ENCODE data around the gene ADM2. TPM values are rescaled to one million over a fixed set of nuclear protein-coding genes. Genes with fewer than 3 reads are reported as not detected.

ADM2 gene
- total and polyA plus RNA-seq, 2 of the 13 experiments (the other 11 are each of a cell fraction or from before 2014, with no cell fraction given), result 1.2 to 3.0 TPM

GRCh38 chr22:50482107-50483074 is 1.0 kb downstream of the ADM2 start:
- H3K27me3 ChIP-seq (ENCODE audit: control insufficient read depth in 1 of 2, insufficient read depth in 2 of 2, low read length in 2 of 2), result peaks cover 0 to 4% of the 10 kb centered on the region in 2 experiments; a peak in 1 of 5 replicates
- CTCF ChIA-PET (ENCODE audit: low intra/inter-chr PET ratio, low total read pairs), result no interaction called here
- peak; percentile 9 for ATAC-seq
- H3K79me2 ChIP-seq (ENCODE audit: insufficient read depth, low read length), result no peaks in the 10 kb centered on the region
- H3K9ac ChIP-seq (ENCODE audit: insufficient read depth, low read depth, low read length), result peak overlapping the region; percentile 76
- POLR2A ChIA-PET, result interaction anchor here (0.7 to 2.1 kb wide), 5 partner anchors 12 to 43 kb away, joined by 3 to 5 read pairs (median 4); partner anchors contain the start of genes LMF2, NCAPH2 and SCO2
- H3K4me2 ChIP-seq (ENCODE audit: low read depth, low read length), result peak overlapping the region; percentile 77
- 90% methylated on average over 9 of the region's 35 CpGs for WGBS (ENCODE audit: low lambda C conversion rate)
- DNase-seq (ENCODE audit: low spot score), result no peak
- intact Hi-C loops (cut with micrococcal nuclease; ENCODE audit: unreplicated experiment), result no loop called here
- peak overlapping the region; percentile 75 to 76 (median 75) for H3K4me3 ChIP-seq (replicated peaks in 1 of 3; ENCODE audit: insufficient read depth in 1 of 3, low read depth in 2 of 3, low read length in 3 of 3)
- in situ Hi-C loops (cut with HindIII; ENCODE audit: extremely low pct_ligation_motif_present, low pct_unique_long_range_greater_than_20kb), result no loop called here
- H4K20me1 ChIP-seq (ENCODE audit: insufficient read depth, low read length), result no peaks in the 10 kb centered on the region; the same call in 1 of the 2 replicates
- FAIRE-seq, result no peak
- no peaks in the 10 kb centered on the region for H3K36me3 ChIP-seq (replicated peaks in 1 of 2; ENCODE audit: control insufficient read depth in 1 of 2, insufficient read depth in 2 of 2, low read length in 2 of 2)
- no peaks in the 10 kb centered on the region for H3K9me3 ChIP-seq (ENCODE audit: low read length)
- H3K4me1 ChIP-seq (ENCODE audit: insufficient read depth, low read length), result peaks cover 59% of the 10 kb centered on the region
- H2AFZ ChIP-seq (ENCODE audit: low read length), result no peak overlapping the region
- BruUV-seq (replicated peaks), result no TSS peak
- H3K27ac ChIP-seq (ENCODE audit: extremely low read length, insufficient read depth, low read length), result peak overlapping the region; percentile 31
- peak; percentile 51 for TF ChIP-seq ZNF687 (CRISPR knock-in tag; IDR thresholded peaks at IDR 0.05)
- peak; percentile 29; the same call in 1 of the 2 replicates for TF ChIP-seq NFKB2 (CRISPR knock-in tag; IDR thresholded peaks at IDR 0.05; ENCODE audit: borderline replicate concordance)
- peak; percentile 47; the same call in 1 of the 2 replicates for TF ChIP-seq RAD51 (IDR thresholded peaks at IDR 0.05; ENCODE audit: borderline replicate concordance)
- TF ChIP-seq SUZ12 (IDR thresholded peaks at IDR 0.05; ENCODE audit: low read depth, low read length), result no peak
- no peak for TF ChIP-seq HES4 (CRISPR knock-in tag; IDR thresholded peaks at IDR 0.05; ENCODE audit: borderline replicate concordance)
- 0 out of 2 replicates have a peak, but pooled peaks have one; percentile 12 for TF ChIP-seq ZNF263 (CRISPR knock-in tag; IDR thresholded peaks at IDR 0.05)
- TF ChIP-seq ADNP (CRISPR knock-in tag; IDR thresholded peaks at IDR 0.05), result 0 out of 2 replicates have a peak, but pooled peaks have one; percentile 50
- TF ChIP-seq ZNF274 (CRISPR knock-in tag; IDR thresholded peaks at IDR 0.05), result peak; percentile 33; the same call in 1 of the 2 replicates
- TF ChIP-seq THRA (CRISPR knock-in tag; IDR thresholded peaks at IDR 0.05; ENCODE audit: borderline replicate concordance), result 0 out of 2 replicates have a peak, but pooled peaks have one; percentile 24
- no peak for TF ChIP-seq ZNF558 (CRISPR knock-in tag; IDR thresholded peaks at IDR 0.05; ENCODE audit: borderline replicate concordance)
- peak; percentile 10; the same call in 1 of the 2 replicates for TF ChIP-seq BHLHE40 (IDR thresholded peaks at IDR 0.05; ENCODE audit: low read length)
- TF ChIP-seq PHF8 (CRISPR knock-in tag; IDR thresholded peaks at IDR 0.05), result peak; percentile 56; the same call in 1 of the 2 replicates
- 0 out of 2 replicates have a peak, but pooled peaks have one; percentile 51 for TF ChIP-seq THYN1 (CRISPR knock-in tag; IDR thresholded peaks at IDR 0.05; ENCODE audit: borderline replicate concordance, low read depth)
- TF ChIP-seq NCOA2 (CRISPR knock-in tag; IDR thresholded peaks at IDR 0.05), result 0 out of 2 replicates have a peak, but pooled peaks have one; percentile 17
- peak; percentile 48; the same call in 1 of the 2 replicates for TF ChIP-seq TBX2 (CRISPR knock-in tag; IDR thresholded peaks at IDR 0.05; ENCODE audit: borderline replicate concordance)
- no peak for TF ChIP-seq KAT2B (IDR thresholded peaks at IDR 0.05; ENCODE audit: borderline replicate concordance, low read depth, low read length)
- TF ChIP-seq ZNF460 (CRISPR knock-in tag; IDR thresholded peaks at IDR 0.05; ENCODE audit: borderline replicate concordance), result no peak

Measured in HepG2 (cell line).